Astrocyte (in vitro differentiated cells and primary cell): ENCODE results near the gene CALD1.

Experiments
- CTCF ChIP-seq: IDR thresholded peaks from 2 replicates; pipeline ENCODE4 v1.5.1; 2011; ENCODE audit warnings: low read depth, mild to moderate bottlenecking, inconsistent platforms, low read length, moderate library complexity; ENCODE audit not compliant: insufficient read depth
- EZH2 ChIP-seq: IDR thresholded peaks from 2 replicates; pipeline ENCODE4 v1.6.1; 2012; ENCODE audit warnings: mild to moderate bottlenecking, low read length, inconsistent platforms; ENCODE audit not compliant: insufficient read depth

GRCh38 chr7:134737566-134738345, 41.7 kb upstream of the CALD1 start:
- TF ChIP-seq CTCF (no peak), EZH2 (no peak)
